M059J (cell line): ENCODE measurements around the gene SAMD8. TPM values are rescaled to one million over a fixed set of nuclear protein-coding genes. Genes with fewer than 3 reads are reported as not detected.

ENCODE experiments used
- DNase-seq: peaks from one replicate; pipeline ENCODE4 v3.0.0-alpha.2; 2012; ENCODE audit warnings: low read depth
- total RNA-seq: library from RNA; depleted of rRNA; stranded (reverse); fragments of >200 nt; shearing (Covaris generic); gene quantifications from 2 replicates; pipeline ENCODE4 v1.2.3, GENCODE V29; 2014; rRNA removed

Gene SAMD8
- total RNA-seq = 13.0 and 24.5 TPM in 2 replicates

GRCh38 chr10:75111365-75111906, at the start of gene SAMD8:
TSS of gene SAMD8 (plus strand) at chr10:75111656. CDS start at chr10:75150529, 38,873 bp downstream.
- peak; percentile 95 for DNase-seq

- DNase-seq = no peak
These were observed 49.5 kb upstream of the SAMD8 start for GRCh38 chr10:75061709-75062505.

- peak; percentile 71 for DNase-seq
These were observed 48.8 kb upstream of the SAMD8 start for GRCh38 chr10:75062506-75063299.

- DNase-seq = no peak
These were observed 47.8 kb upstream of the SAMD8 start for GRCh38 chr10:75063461-75064230.

- DNase-seq = no peak
These were observed 46.4 kb upstream of the SAMD8 start for GRCh38 chr10:75065076-75065475.

GRCh38 chr10:75066271-75066670, 45.2 kb upstream of the SAMD8 start:
- DNase-seq = no peak

GRCh38 chr10:75067272-75067671, 44.2 kb upstream of the SAMD8 start:
- DNase-seq = no peak

GRCh38 chr10:75068523-75068922, 42.9 kb upstream of the SAMD8 start:
- DNase-seq = no peak

GRCh38 chr10:75070476-75070875, 41.0 kb upstream of the SAMD8 start:
- DNase-seq = no peak

GRCh38 chr10:75070961-75071428, 40.5 kb upstream of the SAMD8 start:
- DNase-seq = peak; percentile 11

GRCh38 chr10:75071756-75072155, 39.7 kb upstream of the SAMD8 start:
- DNase-seq = no peak

- DNase-seq = no peak
These were observed 38.7 kb upstream of the SAMD8 start for GRCh38 chr10:75072727-75073126.

- DNase-seq = no peak
These were observed 38.0 kb upstream of the SAMD8 start for GRCh38 chr10:75073442-75073841.

GRCh38 chr10:75074711-75075445, 36.6 kb upstream of the SAMD8 start:
- no peak for DNase-seq

GRCh38 chr10:75076348-75076747, 35.1 kb upstream of the SAMD8 start:
- DNase-seq = no peak

GRCh38 chr10:75079436-75080083, 31.9 kb upstream of the SAMD8 start:
- DNase-seq = no peak

- DNase-seq = no peak
These were observed 30.9 kb upstream of the SAMD8 start for GRCh38 chr10:75080554-75080953.

GRCh38 chr10:75081379-75081778, 30.1 kb upstream of the SAMD8 start:
- no peak for DNase-seq

- no peak for DNase-seq
These were observed 27.3 kb upstream of the SAMD8 start for GRCh38 chr10:75083972-75084833.
